Heart right ventricle (tissue), 16 donors: Measurements from ENCODE around the gene KRTAP10-12. TPM values are rescaled to one million over a fixed set of nuclear protein-coding genes. Genes with fewer than 3 reads are reported as not detected.

ENCODE experiments used
- ATAC-seq, 8 donors: fragments of 200-7000 bp; cut with Tn5 transposase; one replicate each; pipeline ENCODE4 v1.9.1; 2020; ENCODE audit warnings: mild to moderate bottlenecking in 8 of 8, moderate library complexity in 8 of 8, moderate number of reproducible peaks in 1 of 8
- DNase-seq, 2 donors: peaks; one replicate each; pipeline ENCODE4 v3.0.0-alpha.2; 2020
- H3K27ac ChIP-seq, 10 donors: fragments of 200-600 bp; sonication (generic) in 2 of 10; one replicate each; pipeline versions ENCODE4 v1.5.0 to v1.8.0; 2020 to 2022; ENCODE audit warnings: mild to moderate bottlenecking in 3 of 10
- H3K27me3 ChIP-seq, 7 donors: fragments of 200-600 bp; one replicate each; pipeline ENCODE4 v1.8.0; 2021 to 2022; ENCODE audit warnings: mild to moderate bottlenecking in 2 of 7
- H3K36me3 ChIP-seq, 9 donors: fragments of 200-600 bp; sonication (generic) in 1 of 9; one replicate each; pipeline versions ENCODE4 v1.5.0 to v1.8.0; 2020 to 2022; ENCODE audit warnings: mild to moderate bottlenecking in 2 of 9
- H3K4me1 ChIP-seq, 9 donors: fragments of 200-600 bp; sonication (generic) in 1 of 9; one replicate each; pipeline versions ENCODE4 v1.5.0 to v1.8.0; 2020 to 2022; ENCODE audit warnings: mild to moderate bottlenecking in 4 of 9
- H3K4me3 ChIP-seq, 10 donors: fragments of 200-600 bp; sonication (generic) in 2 of 10; one replicate each; pipeline versions ENCODE4 v1.5.0 to v1.8.0; 2020 to 2022; ENCODE audit warnings: mild to moderate bottlenecking in 7 of 10, moderate library complexity in 2 of 10
- H3K9me3 ChIP-seq, 11 donors: fragments of 200-600 bp in 10 of 11; sonication (generic) in 2 of 11; one replicate each; pipeline versions ENCODE4 v1.5.0 to v1.8.0; 2013 to 2022; ENCODE audit warnings: mild to moderate bottlenecking in 2 of 11, control low read depth in 1 of 11, moderate library complexity in 1 of 11
- WGBS, 2 donors: extraction: QIAGEN DNeasy Blood & Tissue Kit; methylation state at CpG; one replicate each; pipeline ENCODE4 v1.1.7; 2013; ENCODE audit warnings: inconsistent platforms in 1 of 2; 5-methylcytosine and 5-hydroxymethylcytosine counted together
- intact Hi-C, 10 donors: fragments of 100-400 bp; cut with DNase I; formaldehyde crosslinking; loops; one replicate each; pipeline versions ENCODE4 v1.11.1 to v1.14.2; 2022
- polyA plus RNA-seq, 2 donors: library from polyadenylated mRNA; stranded (reverse); fragments of 200-250 nt; gene quantifications; one replicate each; pipeline ENCODE4 v1.2.3, GENCODE V29; 2013
- total RNA-seq, 10 donors: library from RNA; stranded (reverse); fragmentation: NEBNext Ultra II Directional in 3 of 10; extraction: Animal tissue kit (Norgen Biotek cat#: 25700) in 3 of 10; gene quantifications; one replicate each; pipeline versions ENCODE4 v1.2.1 to v1.2.4, GENCODE V29; 2021 to 2023
- TF ChIP-seq, protein P1 (sequence below), 9 donors: fragments of 200-600 bp; sonication (generic) in 2 of 9; IDR thresholded peaks; one replicate each; pipeline versions ENCODE4 v1.5.0 to v1.8.0; 2021 to 2022; ENCODE audit warnings: antibody characterized with exemption in 9 of 9, mild to moderate bottlenecking in 5 of 9, moderate library complexity in 1 of 9
- donor health status: Arrhythmogenic right ventricular cardiomyopathy.
- donor health status: ischemic (EF 13 %, LVEDD 7.1; RV severe dilation, severe dysfunction).
- donor health status: healthy with polysubstance abuse.
- donor health status: DM: no; HTN: yes; CAD: no.
- donor health status: DM: no; HTN: no; CAD: no.
- donor health status: ischemic (EF 25% LVEDD 6.9; RV normal size, moderate dysfunction).
- donor health status: ischemic (EF 25% LVEDD 5.7; RV mildly dilated, moderate dysfunction).
- donor health status: healthy.
- donor health status: DM: yes; HTN: yes; CAD: no.
- donor health status: Ischemic cardiomyopathy.
- donor health status: ischemic (EF 35%, LVEDD 5.7; RV mildly dilated, moderate dysfunction).
- donor health status: nonischemic (EF 11% LVEDD 7.7; RV severe dilation, severe dysfunction).
- donor health status: DM: yes; HTN: yes; CAD: no.
- donor health status: PGD.
- donor health status: ischemic (EF 29% LVEDD 5.4; RV normal size, mild dysfunction).
- donor health status: nonischemic (EF 23%, LVEDD 6.1; RV moderate dilation, normal function).

KRTAP10-12 gene
- total and polyA plus RNA-seq, 12 donors = not detected

DNA sequence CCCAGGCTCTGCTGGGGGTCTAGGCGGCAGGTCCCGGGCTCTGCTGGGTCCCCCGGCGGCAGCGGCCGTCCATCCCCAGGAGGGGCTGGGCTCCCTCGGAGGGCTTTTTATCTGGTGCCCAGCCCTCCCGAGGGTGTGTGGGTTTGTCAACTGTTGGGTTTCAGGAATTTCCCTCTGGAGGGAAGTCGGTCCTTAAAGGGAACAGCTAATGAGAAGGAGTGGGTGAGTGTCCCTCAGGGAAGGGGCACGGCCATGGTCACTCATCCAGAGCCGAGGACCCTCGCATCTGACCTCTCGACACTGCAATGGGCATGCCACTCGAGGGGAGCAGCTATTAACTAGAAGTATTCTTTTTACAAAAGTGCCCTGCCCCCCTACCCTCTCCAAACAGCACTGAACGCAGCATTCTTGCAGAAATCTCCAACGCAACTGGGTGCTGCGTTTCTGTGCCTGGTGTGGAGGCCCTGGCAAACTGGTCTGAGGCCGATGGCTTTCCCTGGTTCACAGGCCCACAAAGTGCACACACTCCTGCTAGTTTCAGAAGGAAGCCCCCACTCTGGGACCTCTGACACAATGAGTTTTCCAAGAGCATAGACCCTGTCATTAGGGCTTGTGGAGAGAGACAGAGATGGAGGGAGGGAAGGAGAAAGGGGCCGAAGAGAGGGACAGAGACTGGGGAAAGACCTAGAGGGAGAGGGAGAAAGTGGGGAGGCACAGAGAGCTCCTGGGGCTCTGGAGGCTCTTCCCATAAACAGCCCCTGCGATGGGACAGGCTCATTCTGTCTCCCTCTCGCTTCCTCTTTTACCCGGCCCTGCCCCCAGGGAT lies 15.4 kb downstream of the KRTAP10-12 start:
- Histone ChIP-seq H3K27ac (no peak overlapping the region), H3K4me1 (peaks cover 0 to 35% (median 17%) of the 10 kb centered on the region in 9 donors), H3K36me3 (no peaks in the 10 kb centered on the region), H3K9me3 (no peaks in the 10 kb centered on the region), H3K27me3 (peaks cover 0 to 93% (median 76%) of the 10 kb centered on the region in 7 donors), H3K4me3 (no peak overlapping the region)
- TF ChIP-seq, protein P1, sequence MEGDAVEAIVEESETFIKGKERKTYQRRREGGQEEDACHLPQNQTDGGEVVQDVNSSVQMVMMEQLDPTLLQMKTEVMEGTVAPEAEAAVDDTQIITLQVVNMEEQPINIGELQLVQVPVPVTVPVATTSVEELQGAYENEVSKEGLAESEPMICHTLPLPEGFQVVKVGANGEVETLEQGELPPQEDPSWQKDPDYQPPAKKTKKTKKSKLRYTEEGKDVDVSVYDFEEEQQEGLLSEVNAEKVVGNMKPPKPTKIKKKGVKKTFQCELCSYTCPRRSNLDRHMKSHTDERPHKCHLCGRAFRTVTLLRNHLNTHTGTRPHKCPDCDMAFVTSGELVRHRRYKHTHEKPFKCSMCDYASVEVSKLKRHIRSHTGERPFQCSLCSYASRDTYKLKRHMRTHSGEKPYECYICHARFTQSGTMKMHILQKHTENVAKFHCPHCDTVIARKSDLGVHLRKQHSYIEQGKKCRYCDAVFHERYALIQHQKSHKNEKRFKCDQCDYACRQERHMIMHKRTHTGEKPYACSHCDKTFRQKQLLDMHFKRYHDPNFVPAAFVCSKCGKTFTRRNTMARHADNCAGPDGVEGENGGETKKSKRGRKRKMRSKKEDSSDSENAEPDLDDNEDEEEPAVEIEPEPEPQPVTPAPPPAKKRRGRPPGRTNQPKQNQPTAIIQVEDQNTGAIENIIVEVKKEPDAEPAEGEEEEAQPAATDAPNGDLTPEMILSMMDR (IDR thresholded peaks at IDR 0.05) = no peak
- intact Hi-C loops = no loop called here
- 19% methylated on average over 22 of the region's 22 CpGs for WGBS, 2 donors
- no peak for ATAC-seq
- DNase-seq = no peak

DNA sequence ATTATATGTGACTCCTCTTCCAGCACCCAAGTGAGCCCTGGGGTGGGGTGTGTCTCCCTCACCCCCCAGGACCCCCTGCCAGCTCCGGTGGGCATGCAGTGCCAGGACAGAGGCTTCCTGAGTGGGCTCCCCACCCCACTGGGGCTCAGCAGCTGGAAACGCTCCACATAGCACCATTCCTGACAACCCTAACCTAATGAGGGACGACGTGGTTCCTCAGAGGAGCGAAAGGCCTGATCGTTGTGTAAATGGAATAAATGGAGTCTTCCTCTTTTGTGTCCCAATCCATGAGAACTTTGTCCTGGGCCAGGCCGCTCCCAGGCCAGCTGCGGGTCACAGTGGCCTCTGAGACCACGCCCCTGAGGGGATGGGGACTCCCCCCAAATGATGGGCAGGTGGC lies 16.2 kb downstream of the KRTAP10-12 start:
- DNase-seq (no peak), ATAC-seq (no peak)
- intact Hi-C loops = no loop called here
- 62 to 69% methylated on average over 9 of the region's 9 CpGs for WGBS, 2 donors
- no peak overlapping the region for H3K4me3 ChIP-seq
- H3K9me3 ChIP-seq = no peaks in the 10 kb centered on the region
- no peaks in the 10 kb centered on the region for H3K36me3 ChIP-seq
- peaks cover 0 to 92% (median 72%) of the 10 kb centered on the region in 7 donors for H3K27me3 ChIP-seq
- no peak overlapping the region for H3K27ac ChIP-seq
- H3K4me1 ChIP-seq = peaks cover 0 to 35% (median 17%) of the 10 kb centered on the region in 9 donors
- TF ChIP-seq, protein P1 (IDR thresholded peaks at IDR 0.05) = no peak

DNA sequence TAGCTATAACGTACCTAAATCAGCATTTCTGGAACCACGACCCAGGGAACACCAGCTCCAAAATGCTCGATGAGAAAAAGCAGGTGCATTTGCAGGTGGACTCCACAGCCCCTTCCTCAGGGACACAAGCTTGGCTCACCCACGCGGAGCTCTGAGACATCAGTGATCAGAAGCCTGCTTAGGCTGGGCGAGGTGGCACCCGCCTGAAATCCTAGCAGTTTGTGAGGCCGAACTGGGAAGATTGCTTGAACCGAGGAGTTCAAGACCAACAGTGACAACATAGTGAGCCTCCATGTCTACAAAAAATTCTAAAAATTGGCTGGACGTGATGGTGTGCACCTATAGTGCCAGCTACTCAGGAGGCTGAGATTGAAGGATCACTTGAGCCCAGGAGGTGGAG lies 16.9 kb downstream of the KRTAP10-12 start:
- no peak overlapping the region for H3K4me3 ChIP-seq
- intact Hi-C loops = no loop called here
- H3K9me3 ChIP-seq = no peaks in the 10 kb centered on the region
- no peak overlapping the region for H3K27ac ChIP-seq
- H3K36me3 ChIP-seq = no peaks in the 10 kb centered on the region
- ATAC-seq (no peak), DNase-seq (no peak)
- H3K4me1 ChIP-seq = peaks cover 0 to 30% (median 17%) of the 10 kb centered on the region in 9 donors
- TF ChIP-seq, protein P1 (IDR thresholded peaks at IDR 0.05) = no peak
- 85 to 90% methylated on average over 10 of the region's 10 CpGs for WGBS, 2 donors
- H3K27me3 ChIP-seq = peaks cover 0 to 92% (median 70%) of the 10 kb centered on the region in 7 donors

- TF ChIP-seq, protein P1 (IDR thresholded peaks at IDR 0.05) = no peak
- ATAC-seq (no peak), DNase-seq (no peak)
- Histone ChIP-seq H3K27me3 (peaks cover 0 to 92% (median 62%) of the 10 kb centered on the region in 7 donors), H3K27ac (no peak overlapping the region), H3K4me1 (peaks cover 0 to 20% (median 8%) of the 10 kb centered on the region in 9 donors), H3K36me3 (no peaks in the 10 kb centered on the region), H3K9me3 (no peaks in the 10 kb centered on the region), H3K4me3 (no peak overlapping the region)
- 16 to 19% methylated on average over 8 of the region's 8 CpGs for WGBS, 2 donors
- intact Hi-C loops = no loop called here
Measured at GRCh38 chr21:44714905-44715304, 17.9 kb downstream of the KRTAP10-12 start.
